MM.1S (cell line): ENCODE results near the gene FBLN2.

Experiments used
- DNase-seq: peaks from one replicate; pipeline ENCODE4 v3.0.0-alpha.2; 2015
- H2AFZ ChIP-seq: fragments of 300-600 bp; sonication (generic); 2 replicates; pipeline ENCODE4 v1.6.0; 2016; ENCODE audit warnings: antibody characterized with exemption, low read length
- H3F3A ChIP-seq: fragments of 300-600 bp; sonication (generic); 2 replicates; pipeline ENCODE4 v1.6.1; 2016; ENCODE audit warnings: mild to moderate bottlenecking, antibody characterized with exemption, low read length, moderate library complexity, mixed read lengths; ENCODE audit not compliant: insufficient read depth
- H3K27ac ChIP-seq: fragments of 300-600 bp; sonication (generic); 2 replicates; pipeline ENCODE4 v1.5.1; 2016; ENCODE audit warnings: mild to moderate bottlenecking, low read length
- H3K27me3 ChIP-seq: fragments of 300-600 bp; sonication (generic); replicated peaks from 2 replicates; pipeline ENCODE4 v1.6.0; 2016; ENCODE audit warnings: low read length; ENCODE audit not compliant: insufficient read depth
- H3K36me3 ChIP-seq: fragments of 300-600 bp; sonication (generic); replicated peaks from 2 replicates; pipeline ENCODE4 v1.6.1; 2016; ENCODE audit warnings: mild to moderate bottlenecking, low read length, mixed read lengths; ENCODE audit not compliant: insufficient read depth
- H3K4me1 ChIP-seq: fragments of 300-600 bp; sonication (generic); 2 replicates; pipeline ENCODE4 v1.6.1; 2016; ENCODE audit warnings: low read length, mixed read lengths
- H3K4me2 ChIP-seq: fragments of 300-600 bp; sonication (generic); 2 replicates; pipeline ENCODE4 v1.6.0; 2016; ENCODE audit warnings: low read depth, low read length
- H3K4me3 ChIP-seq: fragments of 300-600 bp; sonication (generic); 2 replicates; pipeline ENCODE4 v1.5.1; 2016; ENCODE audit warnings: low read length, mixed read lengths
- H3K79me2 ChIP-seq: fragments of 300-600 bp; sonication (generic); 2 replicates; pipeline ENCODE4 v1.6.1; 2016; ENCODE audit warnings: mixed run types, low read length, mixed read lengths
- H3K9ac ChIP-seq: fragments of 300-600 bp; sonication (generic); 2 replicates; pipeline ENCODE4 v1.6.1; 2016; ENCODE audit warnings: low read length, mixed read lengths
- H3K9me2 ChIP-seq: fragments of 300-600 bp; sonication (generic); replicated peaks from 2 replicates; pipeline ENCODE4 v1.6.1; 2016; ENCODE audit warnings: mild to moderate bottlenecking, low read length, mixed read lengths; ENCODE audit not compliant: insufficient read depth
- H3K9me3 ChIP-seq: fragments of 300-600 bp; sonication (generic); replicated peaks from 2 replicates; pipeline ENCODE4 v1.6.1; 2016; ENCODE audit warnings: mild to moderate bottlenecking, low read length, mixed read lengths; ENCODE audit not compliant: insufficient read depth
- H4K20me1 ChIP-seq: fragments of 300-600 bp; sonication (generic); 2 replicates; pipeline ENCODE4 v1.6.1; 2016; ENCODE audit warnings: mild to moderate bottlenecking, low read length, moderate library complexity, mixed read lengths; ENCODE audit not compliant: insufficient read depth
- CTCF ChIP-seq: fragments of 300-600 bp; sonication (generic); IDR thresholded peaks from 2 replicates; pipeline ENCODE4 v1.5.1; 2016; ENCODE audit warnings: antibody characterized with exemption, low read length, mixed read lengths
- EZH2 ChIP-seq: fragments of 300-600 bp; sonication (generic); optimal IDR thresholded peaks from 2 replicates; pipeline ENCODE3; 2017; ENCODE audit warnings: low read depth, mild to moderate bottlenecking, antibody characterized with exemption, low read length, mixed read lengths
- EZH2phosphoT487 ChIP-seq: fragments of 300-600 bp; sonication (generic); IDR thresholded peaks from 2 replicates; pipeline ENCODE4 v1.6.1; 2018; ENCODE audit warnings: antibody characterized with exemption, low read length

The FBLN2 gene

GRCh38 chr3:13621381-13622221, 72.7 kb downstream of the FBLN2 start:
- H3K36me3 ChIP-seq = no peaks in the 10 kb centered on the region
- no peaks in the 10 kb centered on the region for H3F3A ChIP-seq
- no peak for TF ChIP-seq EZH2phosphoT487
- no peak for TF ChIP-seq EZH2
- TF ChIP-seq CTCF = no peak
- H3K9me3 ChIP-seq = no peaks in the 10 kb centered on the region
- H4K20me1 ChIP-seq = no peaks in the 10 kb centered on the region
- H3K9ac ChIP-seq = no peak overlapping the region
- no peak for DNase-seq
- H3K4me1 ChIP-seq = no peaks in the 10 kb centered on the region
- no peak overlapping the region for H3K27ac ChIP-seq
- no peaks in the 10 kb centered on the region for H3K79me2 ChIP-seq
- no peak overlapping the region for H2AFZ ChIP-seq
- no peaks in the 10 kb centered on the region for H3K9me2 ChIP-seq
- H3K27me3 ChIP-seq = peaks cover 75% of the 10 kb centered on the region
- no peak overlapping the region for H3K4me3 ChIP-seq
- no peak overlapping the region for H3K4me2 ChIP-seq

GRCh38 chr3:13622356-13622755, 73.4 kb downstream of the FBLN2 start:
- no peaks in the 10 kb centered on the region for H4K20me1 ChIP-seq
- no peak overlapping the region for H2AFZ ChIP-seq
- H3K9ac ChIP-seq = no peak overlapping the region

GRCh38 chr3:13623101-13623654, 74.3 kb downstream of the FBLN2 start:
- H3K4me1 ChIP-seq = no peaks in the 10 kb centered on the region
- peaks cover 87% of the 10 kb centered on the region for H3K27me3 ChIP-seq
- no peaks in the 10 kb centered on the region for H3K9me3 ChIP-seq
- no peak for DNase-seq
- H2AFZ ChIP-seq = no peak overlapping the region
- H3K4me3 ChIP-seq = no peak overlapping the region
- no peak overlapping the region for H3K27ac ChIP-seq
- no peaks in the 10 kb centered on the region for H3K9me2 ChIP-seq
- TF ChIP-seq EZH2phosphoT487 (no peak), CTCF (no peak), EZH2 (no peak)
- H4K20me1 ChIP-seq = no peaks in the 10 kb centered on the region
- H3F3A ChIP-seq = no peaks in the 10 kb centered on the region
- H3K9ac ChIP-seq = no peak overlapping the region
- H3K36me3 ChIP-seq = no peaks in the 10 kb centered on the region
- H3K4me2 ChIP-seq = no peak overlapping the region
- no peaks in the 10 kb centered on the region for H3K79me2 ChIP-seq

More at GRCh38 chr3:13622356-13622755, 73.4 kb downstream of the FBLN2 start:
- H3K36me3 ChIP-seq = no peaks in the 10 kb centered on the region
- H3K27ac ChIP-seq = no peak overlapping the region
- H3K27me3 ChIP-seq = peaks cover 83% of the 10 kb centered on the region
- H3K9me3 ChIP-seq = no peaks in the 10 kb centered on the region
- H3K4me1 ChIP-seq = no peaks in the 10 kb centered on the region
- TF ChIP-seq CTCF (no peak), EZH2 (no peak), EZH2phosphoT487 (no peak)
- H3K4me2 ChIP-seq = no peak overlapping the region
- no peak for DNase-seq
- no peaks in the 10 kb centered on the region for H3K79me2 ChIP-seq
- H3K4me3 ChIP-seq = no peak overlapping the region
- no peaks in the 10 kb centered on the region for H3F3A ChIP-seq
- no peaks in the 10 kb centered on the region for H3K9me2 ChIP-seq
